Activated T-helper 1 cell treated with Interleukin-2 at 50 U/mL for 16 hours (primary cell): ENCODE data around the gene GSTM3.
A peak's percentile ranks its signal among the peaks of the same experiment; 100 is the strongest.

ENCODE experiments used
- DNase-seq: peaks from one replicate; pipeline ENCODE4 v3.0.0-alpha.2; 2020; ENCODE audit warnings: low read depth

The GSTM3 gene

GRCh38 chr1:109740615-109741373, at the start of gene GSTM3:
Gene GSTM3 (minus strand): TSS chr1:109741038. CDS start chr1:109740287, 751 bp downstream.
- DNase-seq: no peak

DNA sequence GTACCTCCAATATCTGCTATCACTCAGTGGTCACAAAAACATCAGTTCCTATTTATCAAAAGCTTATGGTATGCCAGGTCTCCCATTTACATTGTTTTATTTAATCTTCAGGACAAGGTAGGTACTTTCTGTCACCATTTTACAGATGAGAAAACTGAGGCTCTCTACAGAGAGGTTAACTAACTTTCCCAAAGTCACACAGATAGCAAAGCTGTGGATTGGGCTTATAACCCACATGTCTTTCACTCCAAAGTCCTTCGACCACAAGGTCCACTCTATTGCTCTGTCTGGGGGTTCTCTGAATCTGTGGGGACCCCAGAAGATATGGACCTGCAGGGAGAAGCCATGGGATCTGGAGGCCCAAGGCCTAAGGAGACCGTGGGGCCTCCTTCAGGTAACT, 49.5 kb upstream of the GSTM3 start:
- DNase-seq: no peak

GRCh38 chr1:109789551-109790180, 48.8 kb upstream of the GSTM3 start:
- no peak for DNase-seq

GRCh38 chr1:109788695-109789521, 48.1 kb upstream of the GSTM3 start:
- no peak for DNase-seq

GRCh38 chr1:109787845-109788601, 47.2 kb upstream of the GSTM3 start:
- DNase-seq: no peak

- DNase-seq: no peak
Measured at GRCh38 chr1:109787211-109787844, 46.5 kb upstream of the GSTM3 start.

DNA sequence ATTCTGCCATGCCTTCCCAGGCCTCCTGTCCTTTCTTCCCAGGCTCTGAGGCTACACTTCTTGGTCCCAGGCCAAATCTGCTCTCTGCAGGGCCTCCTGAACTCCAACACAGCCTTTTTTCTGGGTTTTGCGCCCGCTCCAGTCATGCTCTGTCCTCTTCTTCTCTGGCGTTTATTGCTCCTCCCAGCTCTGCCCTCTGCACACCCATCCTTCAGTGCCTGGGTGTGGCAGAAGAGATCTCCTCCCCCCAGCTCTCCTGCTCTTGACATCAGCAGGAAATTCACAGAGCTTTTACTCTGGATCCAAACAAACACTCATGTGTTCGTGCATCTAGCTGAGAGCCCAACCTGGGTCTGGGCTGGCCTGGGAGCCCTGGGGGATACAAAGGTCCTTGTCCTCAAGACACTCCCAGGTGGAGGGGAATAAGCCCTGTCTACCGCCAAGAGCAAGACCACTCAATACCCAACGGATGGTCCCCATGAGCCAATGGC, 45.7 kb upstream of the GSTM3 start:
- DNase-seq: no peak

DNA sequence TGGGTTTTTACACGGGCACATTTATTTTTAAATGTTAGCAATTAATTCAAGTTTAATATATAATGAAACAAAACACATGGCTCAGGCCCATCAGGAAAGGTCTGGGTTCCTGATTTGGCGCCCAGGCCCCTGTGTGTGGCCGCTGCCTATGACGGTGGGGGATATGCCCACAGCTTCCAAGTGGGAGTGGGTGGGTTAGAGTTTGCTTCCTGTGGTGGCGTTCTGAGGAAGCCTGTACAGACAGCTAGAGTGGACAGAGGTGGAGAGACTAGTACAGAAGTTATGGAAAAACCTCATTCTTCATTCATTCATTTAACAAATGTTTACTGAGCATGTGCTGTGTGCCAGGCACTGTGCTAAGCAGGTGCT, 45.3 kb upstream of the GSTM3 start:
- no peak for DNase-seq

DNA sequence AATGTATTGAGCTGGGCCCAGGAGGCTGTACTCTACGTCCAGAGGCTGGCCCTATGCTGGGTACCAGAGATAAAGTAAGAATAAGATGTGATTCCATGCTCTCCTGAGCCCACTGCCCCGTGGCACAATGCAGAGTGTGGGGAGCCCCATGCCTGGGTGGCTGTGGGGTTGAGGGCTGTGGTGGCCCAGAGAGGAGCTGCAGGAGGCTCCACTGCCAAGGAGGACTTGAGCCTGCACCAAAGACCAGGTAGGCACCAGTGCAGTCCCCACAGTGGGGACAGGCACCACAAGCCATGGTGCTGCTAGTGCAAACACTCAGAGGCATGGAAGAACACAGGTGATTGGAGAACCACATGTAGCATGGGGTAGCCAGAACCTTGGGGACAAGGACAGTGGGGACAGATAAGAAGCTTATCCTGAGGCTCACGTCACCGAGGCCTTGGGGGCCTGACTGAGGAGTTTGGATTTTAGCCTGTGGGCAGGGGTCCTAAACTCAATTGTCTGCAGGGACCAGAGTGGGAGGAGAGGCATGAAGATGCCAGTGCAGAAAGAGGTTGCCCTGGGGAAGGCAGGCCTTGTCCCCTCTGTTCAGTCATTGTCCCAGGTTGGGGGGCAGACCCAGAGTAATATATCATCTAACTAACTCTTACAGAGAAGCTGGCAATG, 44.7 kb upstream of the GSTM3 start:
- no peak for DNase-seq

DNA sequence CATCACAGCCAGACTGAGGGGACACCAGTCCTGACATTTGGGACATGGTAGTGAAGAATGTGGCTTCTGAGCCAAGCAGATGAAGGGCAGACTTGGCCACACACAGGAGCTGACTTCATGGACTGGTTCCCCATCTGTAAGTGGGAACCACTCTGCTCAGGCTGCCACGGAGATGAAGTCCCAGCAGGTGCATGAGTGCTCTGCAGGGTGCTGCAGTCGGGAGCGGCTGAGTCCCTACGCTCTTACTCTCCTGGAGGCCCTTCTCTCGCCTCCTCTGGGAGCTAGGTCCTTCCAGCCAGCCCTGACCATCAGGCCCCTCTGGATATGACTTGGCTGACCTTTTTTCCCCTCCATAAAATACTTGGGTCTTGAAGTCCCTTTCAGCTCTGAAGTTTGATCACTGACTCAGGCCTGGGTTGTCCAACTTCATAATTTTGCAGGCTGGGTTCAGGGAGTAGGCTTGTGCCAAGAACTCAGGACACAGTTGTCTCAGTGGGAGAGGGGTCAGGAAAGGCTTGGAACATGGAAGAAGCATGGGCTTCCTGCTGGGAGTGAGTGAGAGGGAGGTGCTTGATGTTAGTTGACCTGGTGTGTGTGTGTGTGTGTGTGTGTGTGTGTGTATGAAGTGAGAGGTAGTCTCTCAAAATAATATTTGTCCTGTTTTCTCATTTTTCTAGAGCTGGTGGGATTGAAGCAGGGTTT, 43.9 kb upstream of the GSTM3 start:
- no peak for DNase-seq

- no peak for DNase-seq
Measured at GRCh38 chr1:109783436-109783835, 42.6 kb upstream of the GSTM3 start.

DNA sequence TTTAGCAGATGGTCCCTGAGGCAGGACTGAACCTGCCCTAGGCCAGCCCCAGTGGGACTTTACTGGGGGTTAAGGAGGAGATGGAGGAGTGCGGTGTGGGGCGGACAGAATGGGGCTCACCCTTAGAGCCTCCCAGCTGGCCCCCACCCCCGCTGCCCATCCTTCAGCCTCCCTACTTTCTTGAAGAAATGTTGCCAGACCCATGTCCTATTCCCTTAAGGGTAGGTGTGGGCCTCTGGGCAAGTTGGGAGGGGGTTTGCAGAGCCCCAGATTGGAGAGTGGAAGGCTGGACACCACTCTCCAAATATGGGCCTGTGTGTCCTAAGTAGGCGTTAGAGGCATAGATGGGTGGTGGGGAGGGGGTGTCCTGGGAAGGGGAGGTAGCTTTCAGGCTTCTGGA, 42.1 kb upstream of the GSTM3 start:
- no peak for DNase-seq

- no peak for DNase-seq
Measured at GRCh38 chr1:109782514-109782913, 41.7 kb upstream of the GSTM3 start.

- DNase-seq: no peak
Measured at GRCh38 chr1:109781806-109782205, 41.0 kb upstream of the GSTM3 start.

GRCh38 chr1:109780982-109781381, 40.1 kb upstream of the GSTM3 start:
- no peak for DNase-seq

GRCh38 chr1:109777980-109778625, 37.3 kb upstream of the GSTM3 start:
- DNase-seq: no peak

DNA sequence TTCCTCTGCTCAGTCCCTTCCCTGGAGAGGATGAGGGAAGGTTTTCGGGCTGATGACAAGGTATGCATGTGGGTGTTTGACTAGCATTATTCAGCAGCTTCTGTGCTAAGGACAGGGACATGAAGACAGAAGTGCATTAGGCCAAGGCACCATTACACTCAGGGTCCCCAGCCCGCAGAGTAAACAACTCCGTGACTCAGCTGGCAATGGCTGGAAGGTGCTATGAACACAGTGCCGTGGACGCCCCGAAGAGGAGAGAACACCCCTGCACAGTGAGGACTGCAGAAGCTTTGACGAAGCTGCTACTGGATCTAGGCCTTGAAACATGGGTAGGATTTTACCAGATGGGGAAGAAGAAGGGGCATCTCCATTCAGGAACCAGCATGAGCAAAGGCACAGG, 36.6 kb upstream of the GSTM3 start:
- DNase-seq: no peak

DNA sequence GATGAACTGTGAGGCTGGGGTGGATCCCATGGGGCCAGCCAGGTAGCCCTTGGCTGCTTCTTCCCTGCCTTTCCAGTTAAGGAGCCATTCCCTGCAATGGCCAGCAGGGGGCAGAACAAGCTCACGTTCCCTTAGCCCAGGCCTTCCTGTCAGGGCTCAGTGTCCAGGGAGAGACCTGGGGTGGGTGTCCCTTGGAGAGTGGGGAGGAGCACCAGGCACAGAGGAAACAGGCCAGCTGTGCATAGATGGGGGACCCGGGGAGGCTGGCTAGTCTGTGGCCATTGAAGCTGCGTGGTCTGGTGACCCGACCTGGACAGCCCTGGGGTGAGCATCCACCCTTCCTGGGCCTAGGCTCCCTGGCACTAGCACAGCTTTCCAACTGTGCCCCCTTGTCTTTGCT, 36.1 kb upstream of the GSTM3 start:
- peak; percentile 60 for DNase-seq

DNA sequence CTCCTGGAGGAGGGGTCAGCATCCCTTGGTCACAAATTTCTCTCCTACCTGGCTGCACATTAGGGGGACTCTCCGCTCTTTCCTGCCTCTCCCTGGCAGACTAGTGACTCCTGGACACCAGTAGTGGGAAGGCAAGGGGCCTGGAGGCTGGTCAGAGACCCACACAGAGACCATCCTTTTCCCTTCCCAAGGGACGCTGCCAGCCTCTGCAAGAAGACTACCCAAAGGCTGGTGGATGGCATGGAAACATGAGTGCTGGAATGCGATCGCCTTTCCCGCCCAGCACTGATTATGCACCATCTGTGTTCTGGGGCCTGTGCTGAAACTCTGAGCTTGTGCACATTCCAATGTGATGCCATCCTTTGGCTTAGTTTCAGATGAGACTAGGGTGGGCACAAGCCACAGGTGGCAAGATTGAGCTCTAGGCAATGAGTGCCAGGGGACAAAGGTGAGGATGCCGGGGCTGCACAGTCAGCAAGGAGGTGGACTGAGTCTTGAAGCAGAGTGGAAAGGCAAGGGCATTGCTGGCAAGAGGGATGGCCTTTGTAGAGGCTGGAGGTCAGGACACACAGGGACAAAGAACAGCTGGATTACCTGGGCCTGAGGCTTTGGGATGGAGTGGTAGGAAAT, 35.5 kb upstream of the GSTM3 start:
- no peak for DNase-seq
